K562 (cell line): Measurements from ENCODE around the gene HS3ST1. TPM values are rescaled to one million over a fixed set of nuclear protein-coding genes. Genes with fewer than 3 reads are reported as not detected.

Experiments used
- ATAC-seq: fragments of 200-7000 bp; cut with Tn5 transposase; 3 replicates; pipeline ENCODE4 v1.9.1; 2020; ENCODE audit warnings: moderate library complexity
- BruUV-seq: library from RNA; stranded (reverse); fragments of 400-500 nt; replicated peaks from 2 replicates; lab custom pipeline; 2021; lab: Mats Ljungman, UMichigan
- CTCF ChIA-PET: fragments of 300-600 bp; formaldehyde crosslinking; extraction: SDS; loops from one replicate; lab custom pipeline; 2021; ENCODE audit warnings: low intra/inter-chr PET ratio; lab: Yijun Ruan, JAX
- POLR2A ChIA-PET: fragments of 300-600, 350-650 bp; sonication (Branson Sonifier 250); formaldehyde crosslinking; extraction: SDS; loops from one replicate; lab custom pipeline; 2021; ENCODE audit warnings: antibody characterized with exemption, inconsistent platforms; lab: Yijun Ruan, JAX
- DNase-seq, 4 experiments: peaks; one replicate each; pipeline versions ENCODE4 v3.0.0 to v3.0.0-alpha.2; 2011 to 2018; ENCODE audit warnings: low spot score in 3 of 4, mixed read lengths in 3 of 4; ENCODE audit errors: extremely low read depth in 1 of 4
- FAIRE-seq: peaks from 2 replicates; lab custom pipeline; 2011; peaks lifted over from hg19 to GRCh38; lab: Jason Lieb, UNC
- H2AFZ ChIP-seq: 2 replicates; pipeline ENCODE4 v1.6.0; 2011; ENCODE audit warnings: low read depth, low read length, control low read depth, inconsistent platforms
- H3K27ac ChIP-seq: fragments of 200-600 bp; 3 replicates; pipeline ENCODE4 v1.8.0; 2011; ENCODE audit warnings: low read depth, mild to moderate bottlenecking, control low read depth, inconsistent platforms, low read length, moderate library complexity, mixed read lengths; ENCODE audit errors: extremely low read depth
- H3K27me3 ChIP-seq, 2 experiments: fragments of 300-600 bp in 1 of 2; 2 replicates in 1 of 2; 3 replicates in 1 of 2; pipeline versions ENCODE4 v1.6.0 to v1.8.0; 2011; ENCODE audit warnings: inconsistent platforms in 2 of 2, low read length in 2 of 2, mild to moderate bottlenecking in 1 of 2, mixed read lengths in 1 of 2, moderate library complexity in 1 of 2; ENCODE audit not compliant: control insufficient read depth in 2 of 2, insufficient read depth in 2 of 2
- H3K36me3 ChIP-seq: fragments of 300-600 bp; 3 replicates; pipeline ENCODE4 v1.8.0; 2011; ENCODE audit warnings: mild to moderate bottlenecking, low read length, inconsistent platforms; ENCODE audit not compliant: control insufficient read depth, insufficient read depth
- H3K4me1 ChIP-seq, 2 experiments: fragments of 200-600 bp in 1 of 2; replicated peaks in 1 of 2; 2 replicates in 1 of 2; 3 replicates in 1 of 2; pipeline versions ENCODE4 v1.5.1 to v1.8.0; 2011; ENCODE audit warnings: inconsistent platforms in 2 of 2, low read length in 2 of 2, mild to moderate bottlenecking in 1 of 2, mixed read lengths in 1 of 2, moderate library complexity in 1 of 2; ENCODE audit not compliant: control insufficient read depth in 2 of 2, insufficient read depth in 2 of 2
- H3K4me2 ChIP-seq: 2 replicates; pipeline ENCODE4 v1.6.1; 2011; ENCODE audit warnings: low read length, control low read depth, inconsistent platforms, mixed read lengths; ENCODE audit not compliant: insufficient read depth
- H3K4me3 ChIP-seq: fragments of 200-600 bp; sonication (generic), shearing (Covaris generic); 2 replicates; pipeline ENCODE4 v1.5.1; 2016; ENCODE audit warnings: control low read depth, inconsistent platforms
- H3K79me2 ChIP-seq: fragments of 200-600 bp; 3 replicates; pipeline ENCODE4 v1.8.0; 2011; ENCODE audit warnings: low read length, inconsistent platforms; ENCODE audit not compliant: control insufficient read depth, insufficient read depth
- H3K9ac ChIP-seq, 2 experiments: 2 replicates each; pipeline versions ENCODE4 v1.6.0 to v1.6.1; 2011; ENCODE audit warnings: low read depth in 2 of 2, low read length in 2 of 2, control low read depth in 1 of 2, inconsistent platforms in 1 of 2, mild to moderate bottlenecking in 1 of 2, mixed read lengths in 1 of 2; ENCODE audit not compliant: insufficient read depth in 1 of 2
- H3K9me1 ChIP-seq: one replicate; pipeline ENCODE4 v1.6.0; 2011; ENCODE audit warnings: inconsistent platforms, mild to moderate bottlenecking, low read length, moderate library complexity; ENCODE audit not compliant: control insufficient read depth, insufficient read depth
- H3K9me3 ChIP-seq: replicated peaks from 2 replicates; pipeline ENCODE4 v1.5.1; 2011; ENCODE audit warnings: low read depth, low read length, inconsistent platforms; ENCODE audit not compliant: control insufficient read depth, insufficient read depth
- H4K20me1 ChIP-seq: replicated peaks from 2 replicates; pipeline ENCODE4 v1.6.1; 2011; ENCODE audit warnings: low read length, inconsistent platforms, mixed read lengths; ENCODE audit not compliant: control insufficient read depth, insufficient read depth
- BCOR ChIP-seq: fragments of 450-650 bp; IDR thresholded peaks from 2 replicates; pipeline ENCODE4 v1.6.1; 2016
- BRD4 ChIP-seq: fragments of 200-600 bp; sonication (generic); IDR thresholded peaks from 2 replicates; pipeline ENCODE4 v1.6.1; 2017; ENCODE audit warnings: inconsistent platforms
- ELF4 ChIP-seq: fragments of 450-650 bp; formaldehyde crosslinking; IDR thresholded peaks from 2 replicates; pipeline ENCODE4 v1.4.0; 2022; ENCODE audit warnings: missing genetic modification characterization
- ETS2 ChIP-seq: IDR thresholded peaks from 2 replicates; pipeline ENCODE4 v1.6.1; 2016; ENCODE audit warnings: borderline replicate concordance, missing genetic modification characterization, mild to moderate bottlenecking, moderate library complexity, missing compliant biosample characterization; ENCODE audit not compliant: poor library complexity, severe bottlenecking
- HNRNPH1 ChIP-seq: fragments of 200-400 bp; formaldehyde crosslinking; optimal IDR thresholded peaks from 2 replicates; pipeline ENCODE3; 2017; ENCODE audit warnings: low read depth, mild to moderate bottlenecking, low read length, moderate library complexity
- IRF1 ChIP-seq: sonication (generic); formaldehyde crosslinking; IDR thresholded peaks from 2 replicates; pipeline ENCODE4 v1.8.0; 2022; ENCODE audit warnings: missing genetic modification reagents, mild to moderate bottlenecking, borderline replicate concordance
- KHSRP ChIP-seq: fragments of 450-650 bp; IDR thresholded peaks from 2 replicates; pipeline ENCODE4 v1.6.1; 2017
- MAFG ChIP-seq: fragments of 450-650 bp; conservative IDR thresholded peaks from 2 replicates; pipeline ENCODE4 v1.6.1; 2016; ENCODE audit warnings: missing genetic modification characterization, missing compliant biosample characterization
- SMAD2 ChIP-seq: fragments of 150-350 bp; IDR thresholded peaks from 2 replicates; pipeline ENCODE4 v1.6.1; 2014; ENCODE audit warnings: low read depth, mild to moderate bottlenecking, low read length
- TBL1XR1 ChIP-seq, 2 experiments: IDR thresholded peaks; 2 replicates each; pipeline ENCODE4 v1.6.1; 2012; ENCODE audit warnings: improper control_type of control experiment in 2 of 2, low read length in 2 of 2, mild to moderate bottlenecking in 1 of 2
- ZFP1 ChIP-seq: fragments of 450-650 bp; formaldehyde crosslinking; IDR thresholded peaks from 2 replicates; pipeline ENCODE4 v1.4.0; 2020; ENCODE audit warnings: mild to moderate bottlenecking, mixed read lengths
- ZNF431 ChIP-seq: sonication (generic); formaldehyde crosslinking; IDR thresholded peaks from 2 replicates; pipeline ENCODE4 v1.8.0; 2022; ENCODE audit warnings: mild to moderate bottlenecking, missing genetic modification reagents
- WGBS: fragments of 100-300 bp; shearing (Covaris generic); methylation state at CpG from one replicate; pipeline ENCODE4 v1.1.6; 2016; ENCODE audit warnings: low coverage, mixed read lengths; ENCODE audit not compliant: insufficient coverage; ENCODE audit errors: missing lambda C conversion rate; 5-methylcytosine and 5-hydroxymethylcytosine counted together
- in situ Hi-C: fragments of 300-500 bp; cut with MboI; formaldehyde crosslinking; loops from 4 replicates; pipeline ENCODE4 v1.15.0; 2018; ENCODE audit warnings: inconsistent platforms, mixed read lengths
- intact Hi-C: fragments of 100-400 bp; cut with micrococcal nuclease; formaldehyde crosslinking; loops from 2 replicates; pipeline ENCODE4 v1.14.2; 2022
- polyA plus RNA-seq, 8 experiments: library from polyadenylated mRNA; depleted of rRNA in 4 of 8; stranded (reverse) in 5 of 8; unstranded in 3 of 8; fragments of >200 nt; fragmentation: Nextera tagmentation in 2 of 8; fragmentation: Illumina TruSeq in 1 of 8; extraction: Ambion mirVana in 2 of 8; extraction: Trizol in 1 of 8; gene quantifications; 2 replicates each; pipeline versions ENCODE4 v1.2.1 to v1.2.3, GENCODE V29; 2011 to 2014; ENCODE audit warnings: inconsistent platforms in 1 of 8, missing spikeins in 1 of 8
- total RNA-seq, 7 experiments: library from RNA; depleted of rRNA in 6 of 7; stranded (reverse); fragments of >200 nt in 6 of 7; fragmentation: Illumina TruSeq in 2 of 7; extraction: Trizol in 2 of 7; gene quantifications; 2 replicates each; pipeline versions ENCODE4 v1.2.1 to v1.2.3, GENCODE V29; 2011 to 2021; ENCODE audit warnings: low replicate concordance in 1 of 7

The HS3ST1 gene
- total and polyA plus RNA-seq, 9 of the 15 experiments (the other 6 are each of a cell fraction or from before 2014, with no cell fraction given) = 0.02 TPM; not detected in 8

- TF ChIP-seq IRF1 (CRISPR knock-in tag) (no peak), MAFG (tag) (peak; percentile 56), HNRNPH1 (no peak)
These were observed 35.0 kb upstream of the HS3ST1 start (continued) for GRCh38 chr4:11463707-11464106.

- intact Hi-C loops (no loop called here), in situ Hi-C loops (no loop called here)
- no peaks in the 10 kb centered on the region for H3K27me3 ChIP-seq
- no peak overlapping the region for H3K9ac ChIP-seq
- H3K4me1 ChIP-seq = no peaks in the 10 kb centered on the region
- H3K9me3 ChIP-seq = no peaks in the 10 kb centered on the region
- FAIRE-seq = no peak
- no TSS peak for BruUV-seq
- H4K20me1 ChIP-seq = no peaks in the 10 kb centered on the region
- CTCF ChIA-PET = no interaction called here
- POLR2A ChIA-PET = no interaction called here
- H3K9me1 ChIP-seq = no peaks in the 10 kb centered on the region
- no peak overlapping the region for H3K4me3 ChIP-seq
- ATAC-seq = no peak
- H2AFZ ChIP-seq = no peak overlapping the region
- no peak for DNase-seq
- no peak overlapping the region for H3K4me2 ChIP-seq
- TF ChIP-seq BRD4 = no peak
- TF ChIP-seq ZFP1 (CRISPR knock-in tag) = no peak
- no peak for TF ChIP-seq ETS2
- no peak for TF ChIP-seq ZNF431 (CRISPR knock-in tag)
- no peak for TF ChIP-seq ELF4
- no peak for TF ChIP-seq KHSRP
- no peak for TF ChIP-seq BCOR
- no peak for TF ChIP-seq SMAD2
- TF ChIP-seq TBL1XR1 (IDR thresholded peaks at IDR 0.05; ENCODE audit: low read length in 2 of 2) = no peak
- no peaks in the 10 kb centered on the region for H3K36me3 ChIP-seq
- H3K27ac ChIP-seq = no peak overlapping the region
- WGBS = 6% methylated on average over 1 of the region's 1 CpG
- H3K79me2 ChIP-seq = no peaks in the 10 kb centered on the region
These were observed 27.7 kb upstream of the HS3ST1 start for GRCh38 chr4:11456401-11456800.
